Heart left ventricle (tissue), 13 donors: ENCODE results near the gene SIN3A.

Experiments
- CTCF ChIP-seq, 12 donors: fragments of 200-600 bp; sonication (generic) in 4 of 12; IDR thresholded peaks; one replicate each; pipeline versions ENCODE4 v1.5.0 to v1.8.0; 2018 to 2022; ENCODE audit warnings: antibody characterized with exemption in 12 of 12, mild to moderate bottlenecking in 5 of 12
- POLR2A ChIP-seq, 2 donors: fragments of 450-650 bp; IDR thresholded peaks; one replicate each; pipeline ENCODE4 v1.6.1; 2017; ENCODE audit warnings: antibody characterized with exemption in 2 of 2, mild to moderate bottlenecking in 2 of 2, moderate library complexity in 2 of 2
- donor health status: ischemic (EF 13 %, LVEDD 7.1; RV severe dilation, severe dysfunction).
- donor health status: DM: no; HTN: yes; CAD: no.
- donor health status: DM: no; HTN: no; CAD: no.
- donor health status: ischemic (EF 25% LVEDD 6.9; RV normal size, moderate dysfunction).
- donor health status: ischemic (EF 25% LVEDD 5.7; RV mildly dilated, moderate dysfunction).
- donor health status: ischemic (EF 35%, LVEDD 5.7; RV mildly dilated, moderate dysfunction).
- donor health status: nonischemic (EF 11% LVEDD 7.7; RV severe dilation, severe dysfunction).
- donor health status: DM: yes; HTN: yes; CAD: no.
- donor health status: PGD.
- donor health status: ischemic (EF 29% LVEDD 5.4; RV normal size, mild dysfunction).
- donor health status: nonischemic (EF 23%, LVEDD 6.1; RV moderate dilation, normal function).

- TF ChIP-seq POLR2A (IDR thresholded peaks at IDR 0.05) (no peak), CTCF (IDR thresholded peaks at IDR 0.05) (no peak)
Observed at GRCh38 chr15:75360391-75360790, 91.1 kb downstream of the SIN3A start.
